ENCODE measurements around the gene RAB40C.

Gene RAB40C

GRCh38 chr16:638836-639235 lies 49.0 kb downstream of the RAB40C start:
- no peak overlapping the region for H3K27ac Mint-ChIP-seq
- ATAC-seq (ENCODE audit: low read depth) = no peak
- DNase-seq (ENCODE audit: low spot score in 2 of 2) = no peak
- no peaks in the 10 kb centered on the region for H3K27me3 Mint-ChIP-seq
- no peaks in the 10 kb centered on the region for H3K9me3 Mint-ChIP-seq
- H3K4me1 Mint-ChIP-seq = peaks cover 13% of the 10 kb centered on the region
- H3K36me3 Mint-ChIP-seq = no peaks in the 10 kb centered on the region
- H3K4me3 Mint-ChIP-seq = peak overlapping the region; percentile 11

DNA sequence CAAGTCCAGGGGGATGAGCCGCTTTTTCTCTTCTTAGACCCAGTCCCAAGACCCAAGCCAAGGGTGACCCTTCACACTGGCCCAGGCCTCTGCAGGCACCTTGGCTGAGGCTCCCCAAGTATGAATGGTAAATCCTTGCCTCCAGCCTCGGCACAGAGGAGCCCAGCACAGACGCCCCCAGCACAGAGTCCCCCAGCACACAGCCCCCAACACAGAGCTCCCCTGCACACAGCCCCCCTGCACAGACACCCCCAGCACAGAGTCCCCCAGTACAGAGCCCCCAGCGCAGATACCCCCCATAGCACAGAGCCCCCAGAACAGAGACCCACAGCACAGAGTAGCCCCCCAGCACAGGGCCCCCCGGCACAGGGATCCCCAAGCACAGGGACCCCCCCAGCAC lies 50.7 kb downstream of the RAB40C start:
- DNase-seq (ENCODE audit: low spot score in 2 of 2) = no peak
- H3K27ac Mint-ChIP-seq = peak overlapping the region; percentile 20
- peaks cover 22% of the 10 kb centered on the region for H3K4me1 Mint-ChIP-seq
- ATAC-seq (ENCODE audit: low read depth) = no peak
- H3K36me3 Mint-ChIP-seq = no peaks in the 10 kb centered on the region
- peak overlapping the region; percentile 77 for H3K4me3 Mint-ChIP-seq
- no peaks in the 10 kb centered on the region for H3K27me3 Mint-ChIP-seq
- no peaks in the 10 kb centered on the region for H3K9me3 Mint-ChIP-seq

- H3K4me3 Mint-ChIP-seq = peak within 1 kb of the TSS; percentile 81
- DNase-seq (ENCODE audit: low spot score in 2 of 2) (peak in 1 of 2 donors; percentile 68), ATAC-seq (ENCODE audit: low read depth) (peak; percentile 36)
- no peaks in the 10 kb centered on the region for H3K36me3 Mint-ChIP-seq
- H3K4me1 Mint-ChIP-seq = peaks cover 24% of the 10 kb centered on the region
- H3K27me3 Mint-ChIP-seq = no peaks in the 10 kb centered on the region
- no peaks in the 10 kb centered on the region for H3K9me3 Mint-ChIP-seq
- peak within 1 kb of the TSS; percentile 63 for H3K27ac Mint-ChIP-seq
These were observed 51.7 kb downstream of the RAB40C start, which contains the start of gene MCRIP2 for GRCh38 chr16:641326-642188. MCRIP2 (plus strand) TSS chr16:641828; CDS start chr16:641992, 164 bp downstream.

DNA sequence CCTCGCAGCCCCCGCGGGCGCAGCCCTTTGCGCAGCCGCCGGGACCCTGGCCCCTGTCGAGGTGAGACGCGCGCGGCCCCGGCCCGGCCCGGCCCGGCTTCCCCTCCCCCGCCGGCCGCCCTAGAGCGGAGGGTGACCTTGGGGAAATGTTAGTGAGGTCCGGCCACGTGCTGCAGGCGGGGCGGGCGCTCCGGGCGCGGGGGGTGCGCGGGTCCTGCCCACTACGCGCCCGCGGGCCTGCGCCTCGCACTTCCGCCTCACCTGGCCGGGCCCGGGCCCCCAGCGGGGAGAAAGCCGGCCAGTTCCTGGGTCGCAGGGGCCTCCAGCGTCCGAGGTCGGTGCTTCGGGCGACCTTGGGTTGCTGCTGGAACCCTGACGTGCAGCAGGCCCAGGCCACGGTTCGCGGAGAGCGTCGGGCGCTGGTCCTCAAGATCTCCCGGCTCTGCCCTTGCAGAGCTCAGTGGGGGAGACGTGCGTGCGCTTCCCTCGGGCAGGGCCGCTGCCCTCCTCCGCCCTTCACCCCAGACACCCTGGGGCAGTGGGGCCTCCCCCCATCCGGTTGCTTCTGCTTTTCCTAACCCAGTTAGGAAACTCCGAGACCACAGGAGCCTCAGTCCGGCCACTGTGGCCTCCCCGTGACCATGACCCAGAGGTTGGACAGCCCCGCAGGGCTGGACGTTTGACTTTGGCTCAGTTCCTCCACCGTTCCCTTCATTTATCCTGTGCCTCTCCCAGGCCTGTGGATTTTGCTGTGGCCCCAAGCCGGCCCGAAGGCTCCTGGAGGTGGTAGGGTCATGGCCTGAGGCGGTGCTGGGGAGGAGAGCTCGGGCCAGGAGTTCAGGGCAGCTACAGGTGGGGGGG lies 52.6 kb downstream of the RAB40C start:
- Mint-ChIP-seq H3K4me3 (peak overlapping the region; percentile 81), H3K36me3 (no peaks in the 10 kb centered on the region), H3K9me3 (no peaks in the 10 kb centered on the region), H3K4me1 (peaks cover 26% of the 10 kb centered on the region), H3K27ac (peak overlapping the region; percentile 63), H3K27me3 (no peaks in the 10 kb centered on the region)
- ATAC-seq (ENCODE audit: low read depth) = peak; percentile 53
- DNase-seq (ENCODE audit: low spot score in 2 of 2) = no peak

DNA sequence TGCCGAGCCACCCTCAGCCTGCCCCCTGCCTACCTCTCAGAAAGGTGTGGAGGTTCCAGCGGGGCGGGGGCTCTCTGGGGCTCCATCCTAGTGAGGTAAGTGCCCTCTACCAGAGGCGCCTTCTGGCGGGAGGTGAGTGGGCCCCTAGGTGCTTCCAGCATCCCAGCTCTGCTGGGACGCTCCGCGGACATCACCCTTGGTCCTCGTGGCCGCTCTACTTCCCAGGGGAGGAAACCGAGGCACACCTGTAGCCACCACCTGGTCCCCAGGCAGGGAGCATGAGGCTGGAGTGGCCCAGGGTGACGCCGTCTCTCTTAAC lies 53.1 kb downstream of the RAB40C start:
- DNase-seq (ENCODE audit: low spot score in 2 of 2) = no peak
- Mint-ChIP-seq H3K4me3 (peak overlapping the region; percentile 81), H3K4me1 (peaks cover 29% of the 10 kb centered on the region), H3K27ac (peak overlapping the region; percentile 63), H3K9me3 (no peaks in the 10 kb centered on the region), H3K27me3 (no peaks in the 10 kb centered on the region), H3K36me3 (no peaks in the 10 kb centered on the region)
- ATAC-seq (ENCODE audit: low read depth) = no peak

DNA sequence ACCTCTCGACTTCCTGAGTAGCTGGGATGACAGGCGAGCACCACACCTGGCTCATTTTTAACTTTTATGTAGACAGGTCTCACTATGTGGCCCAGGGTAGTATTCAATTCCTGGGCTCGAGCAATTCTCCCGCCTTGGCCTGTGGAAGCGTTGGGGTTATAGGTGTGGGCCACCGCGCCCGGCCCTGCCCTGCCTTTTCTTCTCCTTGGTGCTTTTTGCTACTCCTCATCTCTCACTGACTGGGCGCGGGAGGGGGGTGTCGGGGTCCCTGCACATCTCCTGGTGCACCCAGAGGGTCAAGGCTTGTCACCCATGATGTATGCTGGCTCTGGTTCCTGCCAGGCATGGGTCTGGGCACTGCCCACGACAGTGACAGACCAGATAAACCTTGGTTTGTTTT lies 54.7 kb downstream of the RAB40C start:
- no peak for DNase-seq (ENCODE audit: low spot score in 2 of 2)
- H3K9me3 Mint-ChIP-seq = no peaks in the 10 kb centered on the region
- no peaks in the 10 kb centered on the region for H3K27me3 Mint-ChIP-seq
- H3K4me3 Mint-ChIP-seq = peak overlapping the region; percentile 18
- H3K4me1 Mint-ChIP-seq = peaks cover 26% of the 10 kb centered on the region
- no peak for ATAC-seq (ENCODE audit: low read depth)
- H3K36me3 Mint-ChIP-seq = no peaks in the 10 kb centered on the region
- peak overlapping the region; percentile 3 for H3K27ac Mint-ChIP-seq

DNA sequence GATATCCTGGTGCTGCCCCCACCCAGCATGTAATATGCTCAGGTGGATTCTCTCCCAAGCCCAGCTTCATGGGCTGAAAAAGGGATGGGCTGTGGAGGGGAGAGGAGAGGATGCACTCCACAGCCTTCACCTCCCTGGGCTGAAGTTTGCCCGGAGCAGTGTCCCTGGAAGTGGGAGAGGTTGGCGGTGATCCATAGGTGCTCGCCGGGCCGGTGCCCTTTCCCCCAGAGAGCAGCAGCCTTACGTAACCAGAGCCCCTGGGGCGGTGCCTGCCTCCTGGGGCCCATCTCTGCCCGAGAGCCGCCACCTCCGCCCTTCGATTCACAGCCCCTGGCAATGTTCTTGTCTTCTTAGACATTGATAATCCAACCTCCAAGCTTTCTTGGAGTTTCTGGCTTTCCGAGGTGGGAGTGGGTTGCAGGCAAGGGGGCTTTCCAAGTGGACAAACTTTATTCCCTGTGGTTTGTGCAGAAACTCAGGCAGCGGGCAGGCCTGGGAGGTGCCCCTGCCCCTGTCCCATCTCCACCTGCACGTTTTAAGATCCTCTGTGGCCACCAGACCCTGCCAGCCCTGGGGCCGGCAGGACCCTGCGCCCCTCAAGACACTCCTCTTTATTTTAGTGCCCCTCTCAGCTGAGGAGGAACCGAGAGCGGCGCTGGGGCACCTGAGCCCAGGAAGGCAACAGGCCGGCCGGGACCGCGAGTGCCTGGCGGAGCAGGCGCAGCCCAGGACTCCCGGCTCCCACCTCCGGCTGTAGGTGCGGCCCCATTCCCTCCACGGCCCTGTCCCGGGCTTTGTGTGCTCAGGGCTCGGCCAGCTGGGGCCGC lies 56.2 kb downstream of the RAB40C start:
- no peak for ATAC-seq (ENCODE audit: low read depth)
- H3K27ac Mint-ChIP-seq = no peak overlapping the region

GRCh38 chr16:646679-647172 lies 56.9 kb downstream of the RAB40C start:
- Mint-ChIP-seq H3K27me3 (no peaks in the 10 kb centered on the region), H3K9me3 (no peaks in the 10 kb centered on the region), H3K4me3 (no peak overlapping the region), H3K4me1 (peaks cover 26% of the 10 kb centered on the region), H3K27ac (no peak overlapping the region), H3K36me3 (no peaks in the 10 kb centered on the region)
- DNase-seq (ENCODE audit: low spot score in 2 of 2) = no peak
- ATAC-seq (ENCODE audit: low read depth) = no peak

More for the DNA sequence above, 56.2 kb downstream of the RAB40C start:
- no peaks in the 10 kb centered on the region for H3K36me3 Mint-ChIP-seq
- no peak overlapping the region for H3K4me3 Mint-ChIP-seq
- no peaks in the 10 kb centered on the region for H3K9me3 Mint-ChIP-seq
- no peak for DNase-seq (ENCODE audit: low spot score in 2 of 2)
- H3K27me3 Mint-ChIP-seq = no peaks in the 10 kb centered on the region
- peaks cover 26% of the 10 kb centered on the region for H3K4me1 Mint-ChIP-seq

- H3K9me3 Mint-ChIP-seq = no peaks in the 10 kb centered on the region
- H3K4me1 Mint-ChIP-seq = peaks cover 26% of the 10 kb centered on the region
- no peaks in the 10 kb centered on the region for H3K36me3 Mint-ChIP-seq
- H3K27ac Mint-ChIP-seq = no peak overlapping the region
- H3K27me3 Mint-ChIP-seq = no peaks in the 10 kb centered on the region
- ATAC-seq (ENCODE audit: low read depth) = no peak
- H3K4me3 Mint-ChIP-seq = no peak overlapping the region
- DNase-seq (ENCODE audit: low spot score in 2 of 2) = no peak
These were observed 57.5 kb downstream of the RAB40C start for GRCh38 chr16:647173-647902.

DNA sequence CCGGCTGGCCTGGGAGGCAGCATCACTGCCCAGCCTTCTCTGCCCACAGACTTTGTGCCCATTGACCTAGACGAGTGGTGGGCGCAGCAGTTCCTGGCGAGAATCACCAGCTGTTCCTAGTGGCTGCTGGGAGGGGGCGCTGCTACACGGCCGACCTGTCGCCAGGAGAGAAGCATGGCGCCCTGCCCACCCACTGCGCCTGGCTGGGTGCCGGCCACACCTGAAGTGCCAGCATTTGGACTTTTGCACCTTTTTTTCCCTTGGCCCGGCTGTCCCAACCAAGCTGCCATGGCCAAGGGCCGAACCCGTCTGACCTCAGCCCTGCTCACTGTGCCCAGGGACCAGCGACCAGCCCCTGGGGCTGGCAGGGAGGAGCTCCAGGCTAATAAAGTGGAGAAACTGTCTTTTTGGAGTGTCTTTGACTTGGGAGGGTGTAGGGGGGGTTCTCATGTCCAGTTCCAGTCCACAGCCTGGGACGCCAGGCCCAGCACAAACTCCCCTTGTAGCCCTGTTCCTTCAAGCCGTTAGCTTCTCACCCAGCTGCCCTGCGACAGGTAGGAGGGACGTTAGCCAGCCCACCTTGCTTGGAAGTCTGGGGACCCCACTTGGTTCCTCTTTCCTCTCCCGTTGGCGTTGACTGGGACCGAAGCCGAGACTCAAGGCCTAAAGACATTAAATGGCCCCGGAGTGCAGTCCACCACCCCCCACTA lies 58.4 kb downstream of the RAB40C start:
- ATAC-seq (ENCODE audit: low read depth) (peak; percentile 18), DNase-seq (ENCODE audit: low spot score in 2 of 2) (no peak)
- Mint-ChIP-seq H3K36me3 (no peaks in the 10 kb centered on the region), H3K27me3 (no peaks in the 10 kb centered on the region), H3K27ac (peak overlapping the region; percentile 77), H3K4me3 (peak overlapping the region; percentile 82), H3K4me1 (peaks cover 23% of the 10 kb centered on the region), H3K9me3 (no peaks in the 10 kb centered on the region)

DNA sequence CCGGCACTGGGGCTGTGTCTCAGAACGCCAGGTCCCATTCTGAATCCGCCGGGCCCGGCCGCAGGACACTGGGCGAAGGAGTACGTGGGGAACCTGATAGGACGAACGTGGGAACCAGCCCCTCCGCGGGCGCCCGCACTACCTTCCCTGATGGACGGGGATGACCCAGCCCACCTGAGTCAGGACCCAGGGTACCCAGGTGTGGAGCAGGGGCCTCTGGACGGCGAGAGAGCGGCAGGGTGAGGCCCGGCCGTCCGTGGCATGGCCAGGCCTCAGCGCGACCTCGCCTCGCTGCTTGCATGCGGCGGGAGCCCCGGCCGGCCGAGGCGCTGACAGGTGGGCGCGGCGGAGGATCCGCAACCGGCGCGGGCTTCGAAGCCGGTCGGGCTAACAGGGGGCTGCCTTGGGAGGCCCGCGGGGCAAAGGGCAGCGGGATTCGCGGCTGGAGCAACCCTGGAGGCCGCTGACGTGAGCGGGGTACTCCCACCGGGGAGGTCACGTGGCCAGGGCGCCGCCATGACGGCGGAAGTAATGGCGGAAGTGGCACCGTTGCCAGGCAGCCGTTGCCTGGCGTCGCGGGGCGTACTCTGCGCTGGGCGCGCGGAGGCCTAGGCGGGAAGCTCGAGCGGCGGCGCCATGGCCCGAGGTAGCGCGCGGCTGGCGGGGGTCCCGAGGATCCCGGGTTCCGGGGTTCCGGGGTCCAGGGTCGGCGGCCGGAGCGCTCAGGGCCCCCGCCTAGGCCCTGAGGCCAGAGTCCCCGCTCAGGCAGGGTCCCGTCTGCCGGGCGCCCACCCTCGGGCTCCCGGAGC lies 59.1 kb downstream of the RAB40C start, which contains the start of gene WDR90:
WDR90 (plus strand) TSS at position 585 of the 809 bp plus-strand sequence; CDS start at position 637, 52 bp downstream.
- Mint-ChIP-seq H3K4me3 (peak within 1 kb of the TSS; percentile 82), H3K36me3 (no peaks in the 10 kb centered on the region), H3K27me3 (no peaks in the 10 kb centered on the region), H3K4me1 (peaks cover 22% of the 10 kb centered on the region), H3K9me3 (no peaks in the 10 kb centered on the region), H3K27ac (peak within 1 kb of the TSS; percentile 77)
- DNase-seq (ENCODE audit: low spot score in 2 of 2) (peak; percentile 88), ATAC-seq (ENCODE audit: low read depth) (peak; percentile 98)

- Mint-ChIP-seq H3K36me3 (no peaks in the 10 kb centered on the region), H3K4me3 (peak overlapping the region; percentile 78), H3K27me3 (no peaks in the 10 kb centered on the region), H3K27ac (no peak overlapping the region), H3K9me3 (no peaks in the 10 kb centered on the region), H3K4me1 (peaks cover 16% of the 10 kb centered on the region)
- DNase-seq (ENCODE audit: low spot score in 2 of 2) (no peak), ATAC-seq (ENCODE audit: low read depth) (no peak)
These were observed 59.8 kb downstream of the RAB40C start for GRCh38 chr16:649631-650030.

All from memory B cell (primary cell).